Measurements from ENCODE around the gene GNG2.

GRCh38 chr14:52003324-52003723, 142.9 kb downstream of the GNG2 start:
- TF ChIP-seq GATA2 (IDR thresholded peaks at IDR 0.05; ENCODE audit: low read depth, low read length) (no peak), GATA3 (IDR thresholded peaks at IDR 0.05; ENCODE audit: low read depth, low read length) (no peak)
